GM12874 (cell line): ENCODE data around the gene LANCL2.

ENCODE experiments used
- TF ChIP-seq, protein P1 (sequence below): IDR thresholded peaks from 2 replicates; pipeline ENCODE4 v1.5.1; 2011; ENCODE audit warnings: low read depth, mild to moderate bottlenecking, control low read depth, low read length, moderate library complexity; ENCODE audit not compliant: insufficient read depth

LANCL2 gene

DNA sequence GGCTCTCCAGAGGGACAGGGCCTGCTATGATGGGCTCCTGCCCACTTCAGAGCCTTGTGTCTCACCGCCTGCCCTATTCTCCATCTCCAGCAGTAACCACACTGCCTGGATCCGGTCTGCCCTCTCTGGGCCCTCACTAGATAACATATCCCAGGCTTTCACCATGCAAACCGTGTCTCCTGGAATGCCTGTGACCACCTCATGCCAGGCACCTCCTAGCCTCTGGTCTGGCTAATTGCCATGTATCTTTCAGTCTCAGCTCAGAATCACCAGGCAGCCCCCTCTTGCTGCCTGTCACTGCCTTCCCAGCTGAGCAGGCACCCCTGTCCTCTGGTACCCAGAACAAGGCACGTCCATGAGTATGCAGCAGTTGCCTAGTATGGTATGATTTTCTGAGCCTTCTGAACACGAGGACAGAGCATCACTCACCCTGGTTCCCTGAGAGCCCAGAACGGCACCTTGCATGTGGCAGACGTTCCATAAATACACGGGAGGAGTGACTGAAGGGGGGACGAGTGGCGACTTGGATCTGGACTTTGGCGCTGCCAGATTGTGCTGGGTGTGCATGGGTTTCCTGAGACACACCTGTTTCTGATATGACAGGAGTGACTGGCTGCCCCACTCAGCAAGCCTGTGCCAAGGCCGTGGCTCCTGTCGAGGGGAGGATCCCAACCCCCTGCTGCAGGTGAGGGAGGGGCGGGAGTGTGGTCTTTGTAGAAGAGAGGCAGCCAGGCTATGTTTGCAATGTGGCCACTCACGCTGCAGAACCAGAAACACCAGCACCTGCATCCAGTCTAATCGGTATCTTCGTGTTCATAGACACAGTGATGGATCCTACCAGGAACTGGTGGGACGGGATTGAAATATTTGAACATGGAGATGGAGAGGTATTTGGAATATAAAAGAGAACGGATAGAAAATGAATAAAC is 112.0 kb downstream of the LANCL2 start:
- TF ChIP-seq, protein P1, sequence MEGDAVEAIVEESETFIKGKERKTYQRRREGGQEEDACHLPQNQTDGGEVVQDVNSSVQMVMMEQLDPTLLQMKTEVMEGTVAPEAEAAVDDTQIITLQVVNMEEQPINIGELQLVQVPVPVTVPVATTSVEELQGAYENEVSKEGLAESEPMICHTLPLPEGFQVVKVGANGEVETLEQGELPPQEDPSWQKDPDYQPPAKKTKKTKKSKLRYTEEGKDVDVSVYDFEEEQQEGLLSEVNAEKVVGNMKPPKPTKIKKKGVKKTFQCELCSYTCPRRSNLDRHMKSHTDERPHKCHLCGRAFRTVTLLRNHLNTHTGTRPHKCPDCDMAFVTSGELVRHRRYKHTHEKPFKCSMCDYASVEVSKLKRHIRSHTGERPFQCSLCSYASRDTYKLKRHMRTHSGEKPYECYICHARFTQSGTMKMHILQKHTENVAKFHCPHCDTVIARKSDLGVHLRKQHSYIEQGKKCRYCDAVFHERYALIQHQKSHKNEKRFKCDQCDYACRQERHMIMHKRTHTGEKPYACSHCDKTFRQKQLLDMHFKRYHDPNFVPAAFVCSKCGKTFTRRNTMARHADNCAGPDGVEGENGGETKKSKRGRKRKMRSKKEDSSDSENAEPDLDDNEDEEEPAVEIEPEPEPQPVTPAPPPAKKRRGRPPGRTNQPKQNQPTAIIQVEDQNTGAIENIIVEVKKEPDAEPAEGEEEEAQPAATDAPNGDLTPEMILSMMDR, result no peak

GRCh38 chr7:55477781-55478374 is 112.7 kb downstream of the LANCL2 start:
- TF ChIP-seq, protein P1, result no peak

- TF ChIP-seq, protein P1, result no peak
Observed at GRCh38 chr7:55478700-55479099, 113.6 kb downstream of the LANCL2 start.

DNA sequence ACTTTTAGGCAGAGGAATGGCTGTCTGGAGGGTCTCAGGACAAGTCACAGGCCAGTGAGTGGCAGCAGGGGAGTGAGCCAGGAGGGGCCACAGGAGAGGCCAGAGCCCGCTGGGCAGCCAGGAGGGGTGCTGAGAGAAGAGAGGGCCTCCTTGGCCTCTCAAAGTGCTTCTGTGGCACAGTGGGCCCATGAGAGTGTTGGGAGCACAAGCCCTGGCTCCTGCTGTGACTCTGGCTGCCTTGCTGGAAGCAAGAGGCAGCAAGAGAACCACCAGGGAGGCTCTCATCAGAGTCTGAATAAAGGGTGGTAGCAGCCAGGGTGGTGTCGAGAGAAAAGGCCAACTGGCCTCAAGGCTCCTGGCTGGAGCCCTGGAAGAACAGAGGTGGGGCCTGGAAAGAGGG is 116.0 kb downstream of the LANCL2 start:
- TF ChIP-seq, protein P1, result no peak

DNA sequence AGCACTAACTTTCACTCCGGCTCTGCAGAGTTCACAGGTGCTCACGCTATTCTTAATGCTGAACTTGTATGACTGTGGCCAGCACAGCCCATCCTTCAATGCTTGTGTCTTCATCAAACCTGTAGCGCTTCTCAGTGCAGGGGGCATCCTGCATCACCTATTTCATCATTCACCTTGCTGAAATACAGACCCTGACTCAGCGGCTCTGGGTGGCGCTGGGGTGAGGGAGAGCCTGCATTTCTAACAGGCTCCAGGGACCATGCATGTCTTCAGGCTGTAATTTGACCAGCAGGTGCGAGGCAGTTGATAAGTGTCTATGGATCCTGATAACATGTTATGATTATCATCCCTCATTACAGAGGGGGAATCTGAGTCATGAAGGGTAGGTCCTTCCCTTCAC is 117.9 kb downstream of the LANCL2 start:
- TF ChIP-seq, protein P1, result no peak
